C4-2B (cell line): ENCODE measurements around the gene SLC25A21.

ENCODE experiments used
- H3K27ac ChIP-seq: fragments of 450-650 bp; 2 replicates; pipeline ENCODE4 v1.5.1; 2017
- ZFX ChIP-seq: fragments of 450-650 bp; IDR thresholded peaks from 2 replicates; pipeline ENCODE4 v1.6.1; 2017
- TF ChIP-seq, protein P1 (sequence below): fragments of 450-650 bp; conservative IDR thresholded peaks from 2 replicates; pipeline ENCODE4 v1.5.1; 2017; ENCODE audit warnings: mild to moderate bottlenecking

SLC25A21 gene

DNA sequence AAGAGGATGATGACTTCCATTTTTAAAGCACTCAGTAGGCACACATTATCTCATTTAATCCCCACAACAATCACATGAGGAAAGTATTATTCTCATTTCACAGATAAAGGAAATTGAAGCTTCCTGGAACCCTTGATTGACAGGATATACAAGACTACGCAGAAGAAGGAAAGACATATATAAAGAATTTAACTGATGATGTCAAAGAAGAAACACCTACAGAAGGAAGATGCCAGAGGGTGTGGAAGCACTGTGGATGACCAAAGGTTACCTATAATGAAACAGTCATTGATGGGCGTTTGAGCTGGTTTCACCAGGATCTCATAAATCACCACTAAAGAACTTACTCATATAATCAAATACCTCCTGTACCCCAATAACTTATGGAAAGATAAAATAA is 197.4 kb downstream of the SLC25A21 start:
- TF ChIP-seq, protein P1, sequence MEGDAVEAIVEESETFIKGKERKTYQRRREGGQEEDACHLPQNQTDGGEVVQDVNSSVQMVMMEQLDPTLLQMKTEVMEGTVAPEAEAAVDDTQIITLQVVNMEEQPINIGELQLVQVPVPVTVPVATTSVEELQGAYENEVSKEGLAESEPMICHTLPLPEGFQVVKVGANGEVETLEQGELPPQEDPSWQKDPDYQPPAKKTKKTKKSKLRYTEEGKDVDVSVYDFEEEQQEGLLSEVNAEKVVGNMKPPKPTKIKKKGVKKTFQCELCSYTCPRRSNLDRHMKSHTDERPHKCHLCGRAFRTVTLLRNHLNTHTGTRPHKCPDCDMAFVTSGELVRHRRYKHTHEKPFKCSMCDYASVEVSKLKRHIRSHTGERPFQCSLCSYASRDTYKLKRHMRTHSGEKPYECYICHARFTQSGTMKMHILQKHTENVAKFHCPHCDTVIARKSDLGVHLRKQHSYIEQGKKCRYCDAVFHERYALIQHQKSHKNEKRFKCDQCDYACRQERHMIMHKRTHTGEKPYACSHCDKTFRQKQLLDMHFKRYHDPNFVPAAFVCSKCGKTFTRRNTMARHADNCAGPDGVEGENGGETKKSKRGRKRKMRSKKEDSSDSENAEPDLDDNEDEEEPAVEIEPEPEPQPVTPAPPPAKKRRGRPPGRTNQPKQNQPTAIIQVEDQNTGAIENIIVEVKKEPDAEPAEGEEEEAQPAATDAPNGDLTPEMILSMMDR, result no peak
- no peak for TF ChIP-seq ZFX
- no peak overlapping the region for H3K27ac ChIP-seq

DNA sequence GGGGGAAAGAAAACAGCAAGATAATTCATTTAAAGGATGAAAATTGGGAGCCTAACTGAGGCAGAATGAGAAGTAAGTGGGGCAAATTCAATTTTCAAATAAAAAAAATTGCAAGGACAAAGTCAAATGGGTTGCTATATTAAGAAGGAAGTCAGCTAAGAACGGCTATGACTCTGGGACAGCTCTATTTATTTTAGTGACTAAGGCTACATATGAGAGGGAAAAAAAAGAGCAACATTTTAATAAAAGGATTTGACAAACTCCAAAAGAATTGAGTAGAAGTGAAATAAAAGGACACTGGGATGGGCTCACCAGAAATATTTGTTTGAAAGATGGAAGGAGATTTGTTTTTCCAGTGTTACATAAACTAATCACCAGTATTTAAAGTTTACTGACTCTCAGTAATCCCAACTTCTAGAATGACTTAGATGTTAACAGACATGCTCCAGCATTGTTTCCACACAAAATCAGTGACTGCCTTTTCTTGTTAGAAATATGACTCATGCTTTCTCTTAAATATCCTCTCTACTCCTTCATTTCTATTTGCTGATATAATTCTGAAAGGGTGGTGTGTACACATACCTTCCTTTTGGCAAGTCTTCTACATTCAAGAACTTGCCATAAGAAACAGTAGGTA is 198.5 kb downstream of the SLC25A21 start:
- H3K27ac ChIP-seq, result no peak overlapping the region
- no peak for TF ChIP-seq ZFX
- TF ChIP-seq, protein P1, result no peak

DNA sequence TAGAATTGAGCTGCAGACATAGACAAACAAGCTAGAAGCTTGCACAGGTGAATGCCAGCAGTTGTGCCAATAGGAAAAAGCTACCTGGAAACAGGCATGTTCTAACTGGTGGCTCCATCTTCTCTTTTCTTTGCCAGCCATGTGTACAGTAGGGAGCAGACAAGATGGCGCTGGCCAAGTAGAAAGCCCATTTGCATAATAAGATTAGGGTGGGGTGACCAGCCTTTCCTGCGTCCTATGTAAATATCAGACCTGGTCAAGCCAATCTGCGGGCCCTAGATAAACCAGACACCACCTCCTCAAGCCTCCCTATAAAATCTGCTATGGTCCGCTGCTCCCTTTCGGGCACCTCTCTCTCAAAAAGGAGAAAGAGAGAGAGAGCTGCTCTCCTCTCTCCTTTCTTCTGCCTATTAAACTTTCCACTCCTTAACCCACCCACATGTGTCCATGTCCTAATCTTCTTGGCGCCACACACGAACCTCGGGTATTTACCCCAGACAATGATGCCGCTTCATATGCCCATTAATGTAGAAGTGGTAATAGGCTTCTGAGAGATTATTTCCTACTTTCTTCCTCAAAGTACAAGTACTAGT is 201.0 kb downstream of the SLC25A21 start:
- H3K27ac ChIP-seq, result no peak overlapping the region
- TF ChIP-seq ZFX, result no peak
- TF ChIP-seq, protein P1, result no peak

DNA sequence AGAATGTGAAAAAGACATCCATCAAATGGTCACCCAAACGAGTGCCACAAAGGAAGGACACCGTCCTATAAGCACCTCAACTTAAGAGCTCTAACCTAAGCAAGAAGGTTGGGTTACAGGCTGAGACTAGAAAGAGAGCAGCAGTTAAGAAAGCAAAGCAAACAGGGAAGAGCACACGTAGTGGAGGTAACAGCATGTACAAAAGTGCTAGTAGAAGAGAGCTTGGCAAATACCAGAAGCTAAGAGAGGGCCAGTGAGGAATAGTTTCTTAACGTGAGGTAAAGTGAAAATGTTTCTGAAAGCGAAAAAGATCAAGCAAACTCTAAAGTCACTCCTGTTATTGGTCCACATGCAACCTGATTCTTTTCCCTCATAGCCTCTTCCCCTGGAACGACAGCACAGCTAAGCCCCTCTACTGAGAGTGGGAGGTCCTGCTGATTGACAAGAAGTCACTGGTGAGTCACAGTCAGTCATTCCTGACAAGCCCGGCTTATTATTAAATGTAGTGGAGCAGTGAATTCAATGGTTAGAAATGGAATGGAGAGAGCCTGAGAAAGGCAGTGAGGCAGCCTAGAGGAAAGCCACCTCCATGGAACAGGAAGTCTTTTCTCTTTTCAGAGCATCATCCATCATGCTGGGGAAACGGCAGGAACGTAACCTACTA is 204.4 kb downstream of the SLC25A21 start:
- no peak overlapping the region for H3K27ac ChIP-seq
- TF ChIP-seq, protein P1, result no peak
- no peak for TF ChIP-seq ZFX

DNA sequence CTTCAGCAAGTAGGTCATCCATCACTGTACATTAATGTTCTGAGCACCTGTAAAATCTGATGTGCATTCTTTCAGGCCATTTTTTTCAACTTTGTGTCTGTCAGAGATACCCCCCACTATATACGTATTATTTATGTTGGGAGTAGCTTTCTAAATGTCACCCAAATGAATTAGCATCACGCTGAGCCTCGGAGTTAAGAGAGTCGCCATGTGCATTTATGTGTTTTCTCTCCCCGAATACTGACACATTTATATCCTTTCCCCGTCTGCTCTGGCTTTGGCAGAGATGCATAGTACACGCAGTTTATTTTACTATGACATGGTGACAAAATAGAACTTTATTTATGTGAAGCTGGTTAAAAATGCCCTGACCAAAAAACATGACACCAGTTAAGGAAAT is 216.4 kb downstream of the SLC25A21 start:
- H3K27ac ChIP-seq, result no peak overlapping the region
- TF ChIP-seq, protein P1, result no peak
- no peak for TF ChIP-seq ZFX

DNA sequence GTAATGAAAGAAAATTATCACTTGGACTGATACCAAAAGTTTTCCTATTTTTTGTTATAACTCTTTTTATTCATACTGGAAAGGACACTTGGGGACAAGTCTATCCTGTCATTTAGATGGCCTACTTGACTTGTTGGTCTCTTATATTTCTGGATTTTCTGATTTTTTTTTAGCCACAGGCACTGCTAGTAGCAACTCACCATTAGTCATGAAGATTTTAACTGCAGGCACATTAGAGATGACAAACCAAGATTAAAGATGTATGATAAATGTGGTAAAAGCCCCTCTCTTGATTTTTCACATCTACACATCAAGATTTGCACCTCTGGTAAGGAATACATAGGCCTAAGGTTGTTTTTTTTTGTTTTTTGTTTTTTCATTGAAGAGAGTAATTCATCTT is 217.0 kb downstream of the SLC25A21 start:
- H3K27ac ChIP-seq, result no peak overlapping the region
- TF ChIP-seq, protein P1, result no peak
- no peak for TF ChIP-seq ZFX

DNA sequence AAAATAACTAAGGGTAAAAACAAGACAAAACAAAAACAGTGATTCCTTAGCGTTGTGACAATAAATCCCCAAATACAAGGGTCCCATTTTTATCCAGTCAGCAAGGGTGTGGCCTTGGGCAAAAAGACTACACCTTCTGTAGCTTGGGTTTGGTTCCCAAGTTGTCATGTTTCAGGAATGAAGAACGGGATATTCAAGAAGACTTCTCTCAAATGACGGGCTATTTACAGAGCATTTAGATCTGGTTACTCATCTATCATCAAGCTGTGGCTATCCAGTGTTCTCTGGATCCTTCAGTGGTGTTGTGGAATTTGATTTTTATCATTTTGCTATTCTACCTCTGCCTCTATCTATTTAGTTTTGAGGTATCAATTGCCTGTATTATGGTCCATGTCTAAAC is 219.7 kb downstream of the SLC25A21 start:
- H3K27ac ChIP-seq, result no peak overlapping the region
- TF ChIP-seq, protein P1, result no peak
- TF ChIP-seq ZFX, result no peak
